ENCODE data around the gene ZC3H15.

- no peak for TF ChIP-seq GATA2 (IDR thresholded peaks at IDR 0.05; ENCODE audit: low read depth, low read length)
- no peak for TF ChIP-seq GATA3 (IDR thresholded peaks at IDR 0.05; ENCODE audit: low read depth, low read length)
Observed at GRCh38 chr2:186467421-186467820, 18.6 kb upstream of the ZC3H15 start.
